HCT116 (cell line): ENCODE data around the gene EIF4A3. TPM values are rescaled to one million over a fixed set of nuclear protein-coding genes. Genes with fewer than 3 reads are reported as not detected.

Experiments used
- ATAC-seq: fragments of 200-7000 bp; cut with Tn5 transposase; 2 replicates; pipeline ENCODE4 v1.9.1; 2020; ENCODE audit warnings: mild to moderate bottlenecking, moderate library complexity
- BruUV-seq: library from RNA; stranded (reverse); fragments of 400-500 nt; replicated peaks from 2 replicates; lab custom pipeline; 2021; lab: Mats Ljungman, UMichigan
- CTCF ChIA-PET: fragments of 300-600 bp; sonication (Branson Sonifier 250); formaldehyde crosslinking; loops from one replicate; lab custom pipeline; 2021; ENCODE audit warnings: antibody characterized with exemption; lab: Charles Lee
- POLR2A ChIA-PET: fragments of 300-600, 350-600 bp; sonication (Branson Sonifier 250); formaldehyde crosslinking; loops from one replicate; lab custom pipeline; 2021; ENCODE audit warnings: antibody characterized with exemption; lab: Charles Lee
- RAD21 ChIA-PET, 2 experiments: fragments of 300-600 bp; sonication (Branson Sonifier 250); formaldehyde crosslinking; loops; one replicate each; lab custom pipeline; 2023; ENCODE audit warnings: low total read pairs in 2 of 2; ENCODE audit not compliant: uncharacterized antibody in 2 of 2, unreplicated experiment in 2 of 2, low non-redundant PET in 1 of 2; lab: Charles Lee
- DNase-seq: peaks from one replicate; pipeline ENCODE4 v3.0.0-alpha.2; 2010; ENCODE audit warnings: low read depth, low spot score
- H2AFZ ChIP-seq: fragments of 200-600 bp; shearing (Covaris generic), sonication (generic); 2 replicates; pipeline ENCODE4 v1.6.1; 2017; ENCODE audit warnings: low read depth, mixed run types, mixed read lengths, antibody characterized with exemption, low read length; ENCODE audit not compliant: poor library complexity, severe bottlenecking
- H3K27ac ChIP-seq: 2 replicates; pipeline ENCODE4 v1.5.1; 2012; ENCODE audit warnings: low read depth, low read length
- H3K27me3 ChIP-seq: fragments of 200-600 bp; sonication (generic); 2 replicates; pipeline ENCODE4 v1.6.1; 2016; ENCODE audit warnings: mixed run types, low read length, mixed read lengths; ENCODE audit not compliant: insufficient read depth
- H3K36me3 ChIP-seq, 2 experiments: fragments of 200-500 bp in 1 of 2; fragments of 200-600 bp in 1 of 2; sonication (Bioruptor generic) in 1 of 2; sonication (generic) in 1 of 2; 2 replicates each; pipeline versions ENCODE4 v1.5.1 to v1.6.1; 2014 to 2016; ENCODE audit warnings: low read length in 2 of 2, inconsistent platforms in 1 of 2, mixed read lengths in 1 of 2, mixed run types in 1 of 2; ENCODE audit not compliant: insufficient read depth in 2 of 2, control insufficient read depth in 1 of 2
- H3K4me1 ChIP-seq, 2 experiments: fragments of 200-600 bp in 1 of 2; sonication (generic) in 1 of 2; 2 replicates each; pipeline versions ENCODE4 v1.5.1 to v1.6.1; 2012 to 2017; ENCODE audit warnings: low read length in 2 of 2, inconsistent platforms in 1 of 2, mild to moderate bottlenecking in 1 of 2, mixed read lengths in 1 of 2, mixed run types in 1 of 2, moderate library complexity in 1 of 2; ENCODE audit not compliant: insufficient read depth in 2 of 2, control insufficient read depth in 1 of 2
- H3K4me2 ChIP-seq: fragments of 200-600 bp; sonication (generic); 2 replicates; pipeline ENCODE4 v1.6.1; 2017; ENCODE audit warnings: mixed run types, low read length, mixed read lengths
- H3K4me3 ChIP-seq, 2 experiments: fragments of 200-600 bp in 1 of 2; sonication (generic) in 1 of 2; replicated peaks in 1 of 2; 2 replicates each; pipeline ENCODE4 v1.5.1; 2011 to 2016; ENCODE audit warnings: low read length in 2 of 2, control low read depth in 1 of 2, low read depth in 1 of 2, mild to moderate bottlenecking in 1 of 2, mixed read lengths in 1 of 2, mixed run types in 1 of 2
- H3K79me2 ChIP-seq: fragments of 200-600 bp; sonication (generic); 2 replicates; pipeline ENCODE4 v1.6.1; 2017; ENCODE audit warnings: mild to moderate bottlenecking, mixed run types, low read length, moderate library complexity, mixed read lengths; ENCODE audit not compliant: insufficient read depth
- H3K9ac ChIP-seq: fragments of 200-600 bp; sonication (generic); 2 replicates; pipeline ENCODE4 v1.6.1; 2016; ENCODE audit warnings: low read length, mixed read lengths
- H3K9me2 ChIP-seq: fragments of 200-600 bp; sonication (generic), shearing (Covaris generic); 2 replicates; pipeline ENCODE4 v1.6.1; 2017; ENCODE audit warnings: mixed run types, mild to moderate bottlenecking, moderate library complexity; ENCODE audit not compliant: insufficient read depth
- H3K9me3 ChIP-seq, 2 experiments: fragments of 200-500 bp in 1 of 2; fragments of 200-600 bp in 1 of 2; sonication (Bioruptor generic) in 1 of 2; sonication (generic) in 1 of 2; 2 replicates each; pipeline ENCODE4 v1.6.1; 2014 to 2017; ENCODE audit warnings: low read length in 2 of 2, mixed read lengths in 2 of 2, inconsistent platforms in 1 of 2, low read depth in 1 of 2, mild to moderate bottlenecking in 1 of 2, mixed run types in 1 of 2, moderate library complexity in 1 of 2; ENCODE audit not compliant: control insufficient read depth in 1 of 2, insufficient read depth in 1 of 2
- H4K20me1 ChIP-seq: fragments of 200-600 bp; sonication (generic), shearing (Covaris generic); 2 replicates; pipeline ENCODE4 v1.6.1; 2017; ENCODE audit warnings: mixed run types, mild to moderate bottlenecking, moderate library complexity; ENCODE audit not compliant: insufficient read depth
- CEBPB ChIP-seq: IDR thresholded peaks from 2 replicates; pipeline ENCODE4 v1.6.1; 2012; ENCODE audit warnings: low read depth
- EGR1 ChIP-seq: IDR thresholded peaks from 2 replicates; pipeline ENCODE4 v1.6.1; 2012; ENCODE audit warnings: low read depth
- JUND ChIP-seq: IDR thresholded peaks from 2 replicates; pipeline ENCODE4 v1.6.1; 2012
- SIN3A ChIP-seq: IDR thresholded peaks from 2 replicates; pipeline ENCODE4 v1.6.1; 2012; ENCODE audit warnings: low read depth
- SP1 ChIP-seq: IDR thresholded peaks from 2 replicates; pipeline ENCODE4 v1.6.1; 2012; ENCODE audit warnings: low read depth
- SRF ChIP-seq: IDR thresholded peaks from 2 replicates; pipeline ENCODE4 v1.6.1; 2012; ENCODE audit warnings: low read depth
- YY1 ChIP-seq: IDR thresholded peaks from 2 replicates; pipeline ENCODE4 v1.6.1; 2011; ENCODE audit warnings: low read length, low read depth, moderate library complexity, mild to moderate bottlenecking; ENCODE audit not compliant: insufficient replicate concordance; ENCODE audit errors: extremely low read depth
- ZFX ChIP-seq: fragments of 450-650 bp; IDR thresholded peaks from 2 replicates; pipeline ENCODE4 v1.6.1; 2017
- ZNF274 ChIP-seq: fragments of 200-500 bp; sonication (Bioruptor generic); IDR thresholded peaks from 2 replicates; pipeline ENCODE4 v1.6.1; 2014; ENCODE audit warnings: mild to moderate bottlenecking, low read depth, low read length, inconsistent platforms
- intact Hi-C: fragments of 100-400 bp; cut with micrococcal nuclease; formaldehyde crosslinking; loops from 2 replicates; pipeline ENCODE4 v1.10.0; 2022
- total RNA-seq: library from RNA; stranded (reverse); gene quantifications from one replicate; pipeline ENCODE4 v1.2.1, GENCODE V29; 2021; ENCODE audit not compliant: unreplicated experiment
- TF ChIP-seq, protein P1 (sequence below): IDR thresholded peaks from 2 replicates; pipeline ENCODE4 v1.6.1; 2012
- TF ChIP-seq, protein P2 (sequence below): IDR thresholded peaks from 2 replicates; pipeline ENCODE4 v1.6.1; 2012
- TF ChIP-seq, protein P3 (sequence below), 3 experiments: fragments of 200-600 bp in 1 of 3; sonication (generic) in 1 of 3; IDR thresholded peaks in 2 of 3; conservative IDR thresholded peaks in 1 of 3; 2 replicates each; pipeline ENCODE4 v1.5.1; 2012 to 2017; ENCODE audit warnings: low read depth in 2 of 3, low read length in 2 of 3, antibody characterized with exemption in 1 of 3, borderline replicate concordance in 1 of 3, control low read depth in 1 of 3, mild to moderate bottlenecking in 1 of 3, mixed read lengths in 1 of 3, mixed run types in 1 of 3, moderate library complexity in 1 of 3; ENCODE audit not compliant: insufficient read depth in 1 of 3
- TF ChIP-seq, protein P4 (sequence below): IDR thresholded peaks from 2 replicates; pipeline ENCODE4 v1.6.1; 2012; ENCODE audit warnings: low read depth

EIF4A3 gene
- total RNA-seq, 1 experiment from 2014 or later = 248 TPM

DNA sequence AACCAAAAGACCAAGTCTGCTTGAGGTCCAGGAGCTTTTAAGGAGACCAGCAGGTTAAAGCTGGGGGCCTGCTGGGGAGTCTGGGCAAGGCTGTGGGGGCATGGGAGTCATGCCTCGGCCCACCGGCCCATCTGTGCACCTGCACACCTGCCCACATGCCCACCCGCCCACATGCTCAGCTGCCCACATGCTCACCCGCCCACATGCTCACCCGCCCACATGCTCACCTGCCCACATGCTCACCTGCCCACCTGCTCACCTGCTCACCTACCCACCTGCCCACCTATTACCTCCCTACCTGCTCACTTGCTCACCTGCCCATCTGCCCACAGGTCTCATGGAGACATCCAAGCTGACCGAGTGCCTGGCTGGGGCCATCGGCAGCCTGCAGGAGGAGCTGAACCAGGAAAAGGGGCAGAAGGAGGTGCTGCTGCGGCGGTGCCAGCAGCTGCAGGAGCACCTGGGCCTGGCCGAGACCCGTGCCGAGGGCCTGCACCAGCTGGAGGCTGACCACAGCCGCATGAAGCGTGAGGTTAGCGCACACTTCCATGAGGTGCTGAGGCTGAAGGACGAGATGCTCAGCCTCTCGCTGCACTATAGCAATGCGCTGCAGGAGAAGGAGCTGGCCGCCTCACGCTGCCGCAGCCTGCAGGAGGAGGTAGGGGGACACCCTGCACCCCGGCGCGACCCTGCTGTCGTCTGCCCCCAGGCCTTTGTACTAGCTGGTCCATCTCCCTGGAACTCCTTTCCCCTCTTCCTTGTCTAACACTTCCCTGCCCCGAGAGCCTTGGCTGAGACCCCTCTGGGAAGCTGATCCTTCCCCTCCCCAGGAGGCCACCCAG is 36.9 kb upstream of the EIF4A3 start:
- RAD21 ChIA-PET = no interaction called here
- H4K20me1 ChIP-seq = no peaks in the 10 kb centered on the region
- DNase-seq (no peak), ATAC-seq (no peak)
- POLR2A ChIA-PET = no interaction called here
- H3K27ac ChIP-seq = no peak overlapping the region
- no peak overlapping the region for H2AFZ ChIP-seq
- H3K4me3 ChIP-seq = no peak overlapping the region
- H3K27me3 ChIP-seq = no peaks in the 10 kb centered on the region
- H3K4me1 ChIP-seq = peaks cover 0 to 16% of the 10 kb centered on the region in 2 experiments; a peak in 1 of 4 replicates
- BruUV-seq = no TSS peak
- H3K9ac ChIP-seq = no peak overlapping the region
- H3K4me2 ChIP-seq = no peak overlapping the region
- H3K9me2 ChIP-seq = no peaks in the 10 kb centered on the region
- H3K36me3 ChIP-seq = no peaks in the 10 kb centered on the region
- CTCF ChIA-PET = no interaction called here
- TF ChIP-seq JUND (no peak), CEBPB (no peak), ZFX (no peak), SP1 (no peak), SRF (no peak), EGR1 (no peak)
- H3K79me2 ChIP-seq = no peaks in the 10 kb centered on the region
- intact Hi-C loops = no loop called here
- H3K9me3 ChIP-seq = no peaks in the 10 kb centered on the region

DNA sequence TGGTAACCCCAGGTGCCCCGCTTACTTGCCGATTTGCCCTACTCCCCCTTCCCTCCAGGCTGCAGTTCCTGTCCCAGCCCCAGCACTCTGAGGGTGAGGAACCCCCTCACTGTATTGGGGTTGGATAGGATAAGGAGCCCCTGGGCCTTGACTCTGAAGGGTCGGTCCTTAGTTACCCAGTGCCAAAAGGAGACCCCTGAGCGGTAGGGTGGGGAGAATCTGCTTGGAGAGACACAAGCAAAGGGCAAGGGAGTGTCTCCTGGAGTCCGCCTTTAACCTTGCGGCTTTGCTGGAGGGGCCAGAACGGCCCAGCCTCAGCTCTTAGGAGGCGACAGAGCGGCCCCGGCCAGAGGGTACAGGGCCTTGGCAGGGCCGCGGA is 35.9 kb upstream of the EIF4A3 start:
- ChIA-PET CTCF (no interaction called here), POLR2A (no interaction called here), RAD21 (no interaction called here)
- Histone ChIP-seq H3K9ac (no peak overlapping the region), H3K36me3 (no peaks in the 10 kb centered on the region), H3K27me3 (no peaks in the 10 kb centered on the region), H3K27ac (no peak overlapping the region), H3K4me1 (peaks cover 0 to 11% of the 10 kb centered on the region in 2 experiments; a peak in 1 of 4 replicates), H3K4me3 (no peak overlapping the region), H4K20me1 (no peaks in the 10 kb centered on the region), H3K9me3 (no peaks in the 10 kb centered on the region), H3K79me2 (no peaks in the 10 kb centered on the region), H3K9me2 (no peaks in the 10 kb centered on the region), H2AFZ (no peak overlapping the region), H3K4me2 (no peak overlapping the region)
- intact Hi-C loops = no loop called here
- no TSS peak for BruUV-seq
- DNase-seq = no peak
- ATAC-seq = no peak
- TF ChIP-seq ZFX (no peak), JUND (no peak), SP1 (no peak), ZNF274 (no peak), CEBPB (no peak), SRF (no peak), YY1 (no peak), SIN3A (no peak)
- TF ChIP-seq, protein P1, sequence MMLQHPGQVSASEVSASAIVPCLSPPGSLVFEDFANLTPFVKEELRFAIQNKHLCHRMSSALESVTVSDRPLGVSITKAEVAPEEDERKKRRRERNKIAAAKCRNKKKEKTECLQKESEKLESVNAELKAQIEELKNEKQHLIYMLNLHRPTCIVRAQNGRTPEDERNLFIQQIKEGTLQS = no peak
- TF ChIP-seq, protein P2, sequence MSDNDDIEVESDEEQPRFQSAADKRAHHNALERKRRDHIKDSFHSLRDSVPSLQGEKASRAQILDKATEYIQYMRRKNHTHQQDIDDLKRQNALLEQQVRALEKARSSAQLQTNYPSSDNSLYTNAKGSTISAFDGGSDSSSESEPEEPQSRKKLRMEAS = no peak
- TF ChIP-seq, protein P3, sequence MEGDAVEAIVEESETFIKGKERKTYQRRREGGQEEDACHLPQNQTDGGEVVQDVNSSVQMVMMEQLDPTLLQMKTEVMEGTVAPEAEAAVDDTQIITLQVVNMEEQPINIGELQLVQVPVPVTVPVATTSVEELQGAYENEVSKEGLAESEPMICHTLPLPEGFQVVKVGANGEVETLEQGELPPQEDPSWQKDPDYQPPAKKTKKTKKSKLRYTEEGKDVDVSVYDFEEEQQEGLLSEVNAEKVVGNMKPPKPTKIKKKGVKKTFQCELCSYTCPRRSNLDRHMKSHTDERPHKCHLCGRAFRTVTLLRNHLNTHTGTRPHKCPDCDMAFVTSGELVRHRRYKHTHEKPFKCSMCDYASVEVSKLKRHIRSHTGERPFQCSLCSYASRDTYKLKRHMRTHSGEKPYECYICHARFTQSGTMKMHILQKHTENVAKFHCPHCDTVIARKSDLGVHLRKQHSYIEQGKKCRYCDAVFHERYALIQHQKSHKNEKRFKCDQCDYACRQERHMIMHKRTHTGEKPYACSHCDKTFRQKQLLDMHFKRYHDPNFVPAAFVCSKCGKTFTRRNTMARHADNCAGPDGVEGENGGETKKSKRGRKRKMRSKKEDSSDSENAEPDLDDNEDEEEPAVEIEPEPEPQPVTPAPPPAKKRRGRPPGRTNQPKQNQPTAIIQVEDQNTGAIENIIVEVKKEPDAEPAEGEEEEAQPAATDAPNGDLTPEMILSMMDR (IDR thresholded peaks at IDR 0.05 in 2 of 3, conservative IDR thresholded peaks at IDR 0.05 in 1 of 3; ENCODE audit: borderline replicate concordance in 1 of 3, insufficient read depth in 1 of 3, low read depth in 2 of 3, low read length in 2 of 3) = no peak
- TF ChIP-seq, protein P4, sequence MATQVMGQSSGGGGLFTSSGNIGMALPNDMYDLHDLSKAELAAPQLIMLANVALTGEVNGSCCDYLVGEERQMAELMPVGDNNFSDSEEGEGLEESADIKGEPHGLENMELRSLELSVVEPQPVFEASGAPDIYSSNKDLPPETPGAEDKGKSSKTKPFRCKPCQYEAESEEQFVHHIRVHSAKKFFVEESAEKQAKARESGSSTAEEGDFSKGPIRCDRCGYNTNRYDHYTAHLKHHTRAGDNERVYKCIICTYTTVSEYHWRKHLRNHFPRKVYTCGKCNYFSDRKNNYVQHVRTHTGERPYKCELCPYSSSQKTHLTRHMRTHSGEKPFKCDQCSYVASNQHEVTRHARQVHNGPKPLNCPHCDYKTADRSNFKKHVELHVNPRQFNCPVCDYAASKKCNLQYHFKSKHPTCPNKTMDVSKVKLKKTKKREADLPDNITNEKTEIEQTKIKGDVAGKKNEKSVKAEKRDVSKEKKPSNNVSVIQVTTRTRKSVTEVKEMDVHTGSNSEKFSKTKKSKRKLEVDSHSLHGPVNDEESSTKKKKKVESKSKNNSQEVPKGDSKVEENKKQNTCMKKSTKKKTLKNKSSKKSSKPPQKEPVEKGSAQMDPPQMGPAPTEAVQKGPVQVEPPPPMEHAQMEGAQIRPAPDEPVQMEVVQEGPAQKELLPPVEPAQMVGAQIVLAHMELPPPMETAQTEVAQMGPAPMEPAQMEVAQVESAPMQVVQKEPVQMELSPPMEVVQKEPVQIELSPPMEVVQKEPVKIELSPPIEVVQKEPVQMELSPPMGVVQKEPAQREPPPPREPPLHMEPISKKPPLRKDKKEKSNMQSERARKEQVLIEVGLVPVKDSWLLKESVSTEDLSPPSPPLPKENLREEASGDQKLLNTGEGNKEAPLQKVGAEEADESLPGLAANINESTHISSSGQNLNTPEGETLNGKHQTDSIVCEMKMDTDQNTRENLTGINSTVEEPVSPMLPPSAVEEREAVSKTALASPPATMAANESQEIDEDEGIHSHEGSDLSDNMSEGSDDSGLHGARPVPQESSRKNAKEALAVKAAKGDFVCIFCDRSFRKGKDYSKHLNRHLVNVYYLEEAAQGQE = no peak
